Epithelial cell of esophagus (primary cell): ENCODE results near the gene KAZN.

ENCODE experiments used
- DNase-seq: peaks from one replicate; pipeline ENCODE4 v3.0.0; 2010; ENCODE audit warnings: low read depth
- H3K4me3 ChIP-seq: 2 replicates; pipeline ENCODE4 v1.5.1; 2011; ENCODE audit warnings: mild to moderate bottlenecking, low read length, control low read depth
- TF ChIP-seq, protein P1 (sequence below): IDR thresholded peaks from 2 replicates; pipeline ENCODE4 v1.5.1; 2011; ENCODE audit warnings: low read depth, mild to moderate bottlenecking, low read length, control low read depth, inconsistent platforms; ENCODE audit not compliant: insufficient read depth; ENCODE audit errors: missing control alignments

KAZN gene

DNA sequence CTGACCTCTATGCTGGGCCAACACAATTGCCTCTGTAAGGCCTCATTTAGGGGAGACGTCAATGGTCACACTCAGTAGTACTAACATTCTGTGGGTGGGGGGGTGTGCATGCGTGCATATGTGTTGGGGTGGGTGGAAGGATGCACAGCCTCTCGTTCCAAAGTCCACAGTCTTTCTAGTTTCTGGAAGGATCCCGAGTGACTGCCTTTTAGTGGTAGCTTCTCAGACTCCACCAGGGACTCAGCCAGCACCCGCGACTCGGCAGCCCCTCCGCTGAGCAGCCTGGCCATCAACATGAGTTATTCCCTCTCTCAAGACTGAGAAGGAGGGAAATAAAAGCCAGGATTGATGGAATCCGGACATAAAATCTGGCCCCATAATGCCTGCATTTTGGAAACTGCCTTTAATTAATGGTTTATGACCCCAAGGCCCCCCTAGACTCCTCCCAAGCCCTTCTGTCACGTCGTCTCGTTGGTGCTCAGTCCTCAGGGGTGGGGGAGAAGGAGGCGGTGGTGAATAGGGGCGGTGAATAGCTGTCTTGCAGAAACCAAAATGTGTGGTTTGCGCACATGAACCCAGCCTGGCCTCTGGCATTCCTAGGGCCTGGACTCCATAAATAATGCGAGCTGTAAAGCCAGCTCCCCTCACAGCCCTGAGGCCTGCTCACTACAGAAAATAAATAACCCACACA is 489.9 kb downstream of the KAZN start:
- TF ChIP-seq, protein P1, sequence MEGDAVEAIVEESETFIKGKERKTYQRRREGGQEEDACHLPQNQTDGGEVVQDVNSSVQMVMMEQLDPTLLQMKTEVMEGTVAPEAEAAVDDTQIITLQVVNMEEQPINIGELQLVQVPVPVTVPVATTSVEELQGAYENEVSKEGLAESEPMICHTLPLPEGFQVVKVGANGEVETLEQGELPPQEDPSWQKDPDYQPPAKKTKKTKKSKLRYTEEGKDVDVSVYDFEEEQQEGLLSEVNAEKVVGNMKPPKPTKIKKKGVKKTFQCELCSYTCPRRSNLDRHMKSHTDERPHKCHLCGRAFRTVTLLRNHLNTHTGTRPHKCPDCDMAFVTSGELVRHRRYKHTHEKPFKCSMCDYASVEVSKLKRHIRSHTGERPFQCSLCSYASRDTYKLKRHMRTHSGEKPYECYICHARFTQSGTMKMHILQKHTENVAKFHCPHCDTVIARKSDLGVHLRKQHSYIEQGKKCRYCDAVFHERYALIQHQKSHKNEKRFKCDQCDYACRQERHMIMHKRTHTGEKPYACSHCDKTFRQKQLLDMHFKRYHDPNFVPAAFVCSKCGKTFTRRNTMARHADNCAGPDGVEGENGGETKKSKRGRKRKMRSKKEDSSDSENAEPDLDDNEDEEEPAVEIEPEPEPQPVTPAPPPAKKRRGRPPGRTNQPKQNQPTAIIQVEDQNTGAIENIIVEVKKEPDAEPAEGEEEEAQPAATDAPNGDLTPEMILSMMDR, result no peak
- H3K4me3 ChIP-seq, result no peak overlapping the region
- no peak for DNase-seq

DNA sequence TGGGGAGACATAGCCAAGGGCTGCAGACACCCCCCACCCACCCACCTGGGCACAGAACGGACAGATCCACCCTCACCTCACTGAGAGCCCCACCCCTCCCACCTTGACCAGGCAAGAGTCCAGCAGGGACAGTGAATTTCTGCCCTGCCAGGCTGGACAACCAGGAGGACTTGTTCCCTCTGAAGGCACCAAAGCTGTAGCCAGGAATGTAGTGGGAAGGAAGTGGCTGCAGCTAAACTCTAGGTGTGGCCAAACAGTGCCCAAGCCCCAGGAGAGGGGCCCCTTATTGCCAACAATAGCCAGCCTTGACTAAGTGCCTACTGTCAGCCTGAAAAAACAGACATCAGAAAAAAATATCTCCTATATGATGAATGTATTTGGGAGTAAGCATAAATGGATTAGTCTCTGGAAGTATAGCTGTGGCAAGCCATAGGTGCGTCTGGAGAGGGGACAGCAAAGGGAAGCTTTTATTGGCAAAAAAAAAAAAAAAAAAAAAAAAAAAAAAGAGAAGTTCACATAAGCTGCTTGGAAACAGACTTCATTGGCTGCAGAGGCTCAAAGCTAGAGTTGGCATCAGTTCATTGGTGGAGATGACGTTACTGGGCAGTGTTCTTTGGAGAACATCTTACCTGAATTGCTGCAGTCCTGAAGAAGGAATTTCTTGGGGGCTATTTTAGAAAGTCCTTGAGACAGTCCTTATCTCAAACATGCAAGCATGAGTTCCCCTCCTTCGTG is 490.9 kb downstream of the KAZN start:
- H3K4me3 ChIP-seq, result no peak overlapping the region
- TF ChIP-seq, protein P1, result no peak
- DNase-seq, result no peak

DNA sequence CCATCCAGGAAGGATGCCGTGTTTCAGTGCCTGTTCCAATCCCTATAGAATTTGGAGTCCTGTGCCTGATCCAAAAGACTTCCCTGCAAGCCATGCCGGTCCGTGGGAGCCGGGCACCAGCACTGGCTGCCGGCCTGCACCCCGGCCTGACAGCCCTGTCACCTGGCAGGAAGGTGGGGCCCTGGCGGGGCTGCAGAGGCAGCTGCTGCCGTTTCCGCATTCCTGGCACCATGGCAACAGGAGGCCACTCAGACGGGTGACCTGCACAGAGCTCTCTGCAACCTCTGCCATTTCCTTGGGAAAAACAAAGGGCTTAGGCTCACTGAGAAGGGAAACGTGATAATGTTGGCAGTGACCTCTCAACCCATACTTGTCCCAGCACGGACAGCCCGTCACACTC is 491.9 kb downstream of the KAZN start:
- TF ChIP-seq, protein P1, result no peak
- no peak overlapping the region for H3K4me3 ChIP-seq
- DNase-seq, result peak; percentile 53

DNA sequence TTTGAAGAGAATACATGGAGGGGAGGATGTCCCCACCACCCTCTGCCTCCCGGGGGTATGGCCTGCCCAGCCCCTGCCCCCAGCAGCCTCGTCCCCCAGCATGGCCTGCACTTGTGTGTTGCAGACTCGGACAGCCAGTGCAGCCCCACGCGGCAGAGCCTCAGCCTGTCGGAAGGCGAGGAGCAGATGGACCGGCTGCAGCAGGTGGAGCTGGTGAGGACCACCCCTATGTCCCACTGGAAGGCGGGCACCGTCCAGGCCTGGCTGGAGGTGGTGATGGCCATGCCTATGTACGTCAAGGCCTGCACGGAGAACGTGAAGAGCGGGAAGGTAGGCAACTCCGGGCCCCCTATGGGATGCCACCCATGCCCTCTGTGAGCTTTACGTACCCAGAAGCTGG is 495.6 kb downstream of the KAZN start:
- DNase-seq, result no peak
- TF ChIP-seq, protein P1, result no peak
- no peak overlapping the region for H3K4me3 ChIP-seq

DNA sequence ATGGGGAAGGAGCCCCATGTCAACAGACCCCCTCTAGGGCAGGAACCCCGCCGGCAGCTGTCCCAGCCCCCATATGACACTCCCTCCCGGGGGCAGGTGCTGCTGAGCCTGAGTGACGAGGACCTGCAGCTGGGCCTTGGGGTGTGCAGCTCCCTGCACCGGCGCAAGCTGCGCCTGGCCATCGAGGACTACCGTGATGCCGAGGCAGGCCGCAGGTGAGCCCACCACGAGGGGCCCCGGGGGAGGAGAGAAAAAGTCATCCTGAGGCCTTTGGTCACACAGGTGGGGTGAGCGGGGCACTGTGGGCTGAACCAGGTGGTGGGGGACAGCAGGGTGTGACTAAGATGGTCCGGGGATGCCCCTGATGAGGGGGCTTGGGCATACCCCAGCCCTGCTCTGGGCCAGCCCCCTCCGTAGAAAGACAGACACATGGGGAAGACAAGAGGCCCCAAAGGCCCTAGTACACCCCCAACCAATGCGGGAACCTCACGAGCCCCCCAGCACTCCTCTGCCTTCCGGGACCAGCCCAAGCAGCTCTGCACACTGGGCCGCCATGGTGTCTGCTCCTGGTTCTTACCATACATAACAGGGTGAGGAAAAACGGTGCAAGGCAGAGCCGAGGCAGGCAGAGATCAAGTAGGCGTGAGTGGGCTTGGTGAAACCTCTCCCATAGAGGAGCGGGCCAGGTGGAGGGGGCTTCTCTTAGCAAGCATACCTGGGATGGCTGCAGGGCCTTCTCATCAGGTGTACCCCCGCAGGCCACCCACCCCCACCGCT is 496.4 kb downstream of the KAZN start:
- no peak overlapping the region for H3K4me3 ChIP-seq
- TF ChIP-seq, protein P1, result no peak

DNA sequence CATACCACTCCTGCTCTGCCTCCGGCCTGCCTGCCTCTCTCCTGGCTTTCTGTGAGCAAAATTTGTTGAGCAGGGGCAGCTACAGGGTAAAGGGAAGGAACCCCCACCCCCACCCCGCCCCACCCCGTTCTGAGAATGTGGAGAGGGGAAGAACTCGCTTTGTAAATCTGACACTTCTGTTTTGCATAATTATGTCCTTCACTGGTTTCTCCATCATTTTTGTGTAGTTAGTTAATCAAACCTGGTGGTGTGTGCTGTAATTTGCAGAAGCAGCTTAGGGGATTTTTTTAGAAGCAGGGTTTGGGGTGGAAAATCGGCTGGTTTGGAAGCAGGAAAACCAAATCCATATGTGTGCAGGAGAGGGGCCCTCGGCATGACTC is 497.0 kb downstream of the KAZN start:
- no peak overlapping the region for H3K4me3 ChIP-seq
- TF ChIP-seq, protein P1, result no peak
- no peak for DNase-seq

More for the DNA sequence above, 496.4 kb downstream of the KAZN start:
- DNase-seq, result no peak
